Stimulated activated CD8-positive, alpha-beta memory T cell treated with anti-CD3 and anti-CD28 coated beads, Interleukin-15, amount 100 ng/mL, for 4 hours (primary cell): ENCODE measurements around the gene PRRX1.

ENCODE experiments used
- DNase-seq, 2 donors: peaks; one replicate each; pipeline ENCODE4 v3.0.0-alpha.2; 2020; ENCODE audit warnings: low read depth in 2 of 2

Gene PRRX1

DNA sequence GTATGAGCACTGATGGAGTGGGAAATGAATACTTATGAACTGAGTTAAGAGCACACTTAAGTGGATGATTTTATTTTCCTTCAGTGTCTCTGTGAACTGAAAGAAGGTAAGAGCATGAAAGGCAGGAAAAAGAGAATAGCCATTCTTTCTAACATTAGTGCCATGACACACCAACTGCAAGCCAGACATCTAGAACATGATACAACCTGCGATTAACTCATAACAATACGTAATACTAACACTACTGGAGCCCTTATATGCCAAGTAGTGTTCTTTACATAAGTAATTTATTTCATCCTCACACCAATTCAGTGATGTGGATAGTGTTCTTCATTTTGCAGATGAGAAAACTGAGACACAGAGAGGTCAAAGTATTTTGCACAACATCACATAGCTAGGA lies 56.7 kb downstream of the PRRX1 start:
- no peak for DNase-seq

DNA sequence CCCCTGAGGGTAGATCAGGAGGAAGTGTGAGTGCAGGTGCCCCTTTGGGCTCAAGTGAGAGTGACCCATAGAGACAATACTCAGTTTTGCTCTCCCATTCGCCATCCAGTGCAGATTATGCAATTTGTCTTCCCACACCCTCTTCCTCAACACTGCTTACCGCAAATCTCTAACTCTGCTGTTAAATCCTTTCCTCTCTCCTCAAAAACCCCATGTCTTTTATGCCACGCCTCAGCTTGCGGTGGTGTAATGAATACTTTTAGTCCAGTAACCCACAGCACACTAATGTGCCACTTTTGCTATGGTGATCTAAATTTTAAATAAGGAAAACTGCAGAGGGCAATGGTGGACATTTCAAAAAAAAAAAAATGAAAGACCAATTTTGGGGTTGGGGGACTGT lies 57.7 kb downstream of the PRRX1 start:
- no peak for DNase-seq

DNA sequence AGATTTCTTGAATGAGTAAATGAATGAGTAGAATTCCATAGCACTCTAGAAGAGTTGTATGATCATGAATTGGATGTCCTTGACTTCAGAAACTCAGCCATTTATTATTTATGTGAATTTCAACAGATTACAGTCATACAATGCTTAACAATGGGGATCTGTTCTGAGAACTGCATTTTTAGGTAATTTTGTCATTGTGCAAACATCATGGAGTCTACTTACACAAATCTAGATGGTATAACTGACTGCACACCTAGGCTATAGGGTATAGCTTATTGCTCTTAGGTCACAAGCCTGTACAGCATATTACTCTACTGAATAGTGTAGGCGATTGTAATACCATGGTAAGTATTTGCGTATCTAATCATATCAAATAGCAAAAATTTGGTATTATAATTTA lies 59.6 kb downstream of the PRRX1 start:
- DNase-seq, result no peak

DNA sequence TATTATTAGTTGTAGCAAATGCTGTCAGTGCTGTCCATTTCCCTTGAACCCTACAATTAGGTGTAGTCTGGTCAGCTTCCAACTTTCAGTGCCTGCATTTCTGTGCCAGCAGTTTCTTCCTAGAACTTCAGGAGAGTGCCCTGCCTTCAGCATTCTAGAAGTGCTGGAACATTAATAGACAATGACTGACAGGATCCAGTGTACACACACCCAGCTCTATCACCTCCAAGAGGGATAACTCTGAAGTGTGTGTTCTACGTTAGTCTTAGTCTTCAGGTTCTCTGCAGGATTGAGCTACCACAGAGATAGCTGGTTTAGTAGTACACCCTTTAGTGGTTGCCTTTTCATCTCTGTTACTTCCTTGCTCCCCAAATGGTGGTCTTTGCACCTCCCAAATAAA lies 61.4 kb downstream of the PRRX1 start:
- DNase-seq, result no peak

DNA sequence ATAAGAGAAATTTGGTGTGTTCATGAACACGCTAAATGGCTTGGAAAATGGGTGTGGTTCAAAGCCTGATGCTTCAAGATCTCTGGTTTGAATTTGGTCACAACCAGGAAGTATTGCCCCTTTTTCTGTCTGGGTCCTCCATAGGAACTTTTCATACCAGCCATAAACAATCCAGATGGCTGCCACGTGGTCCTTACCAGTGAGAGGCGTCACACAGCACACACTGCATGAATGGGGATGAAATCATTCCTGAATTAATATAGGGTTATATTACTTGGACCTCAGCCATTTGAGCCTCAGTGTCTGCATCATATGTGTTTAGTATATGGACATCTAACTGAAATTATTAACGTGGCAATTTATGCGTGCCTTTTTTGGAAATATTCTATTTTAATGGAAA lies 64.0 kb downstream of the PRRX1 start:
- no peak for DNase-seq

DNA sequence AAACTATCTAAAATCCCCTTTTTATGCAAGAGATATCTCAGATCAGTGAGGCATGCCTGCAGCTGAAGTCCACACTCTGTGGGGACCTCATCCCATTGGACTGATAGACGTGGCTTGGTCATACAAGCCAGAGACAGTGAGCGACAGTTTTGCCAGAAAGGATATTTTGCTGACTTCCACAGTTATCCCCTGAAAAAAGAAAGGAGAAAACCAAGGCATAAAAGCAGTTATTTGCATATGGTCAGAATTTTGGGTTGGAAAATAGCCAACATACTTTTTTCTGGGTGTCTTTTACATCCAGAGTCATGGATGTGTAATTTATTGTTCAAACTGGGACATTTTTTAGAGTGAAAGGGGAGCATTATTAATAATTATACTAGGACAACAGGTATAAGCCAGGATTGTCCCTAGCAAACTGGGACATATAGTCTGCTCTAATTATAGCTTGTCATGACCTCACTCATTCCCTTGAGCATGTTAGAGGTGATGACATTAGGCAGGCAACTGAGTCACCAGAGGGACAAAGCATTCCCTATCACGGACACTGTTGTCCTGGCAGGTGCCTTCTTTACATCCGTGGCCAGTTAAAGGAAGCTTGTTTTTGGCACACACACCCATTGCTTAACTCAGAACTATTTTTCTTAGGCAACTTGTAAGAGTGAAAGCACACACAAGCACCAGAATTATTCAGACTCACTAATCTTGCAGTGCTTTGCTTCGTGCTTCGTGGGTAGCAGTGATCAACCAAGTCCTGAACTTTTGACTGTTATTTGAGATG lies 65.5 kb downstream of the PRRX1 start:
- DNase-seq, result no peak

DNA sequence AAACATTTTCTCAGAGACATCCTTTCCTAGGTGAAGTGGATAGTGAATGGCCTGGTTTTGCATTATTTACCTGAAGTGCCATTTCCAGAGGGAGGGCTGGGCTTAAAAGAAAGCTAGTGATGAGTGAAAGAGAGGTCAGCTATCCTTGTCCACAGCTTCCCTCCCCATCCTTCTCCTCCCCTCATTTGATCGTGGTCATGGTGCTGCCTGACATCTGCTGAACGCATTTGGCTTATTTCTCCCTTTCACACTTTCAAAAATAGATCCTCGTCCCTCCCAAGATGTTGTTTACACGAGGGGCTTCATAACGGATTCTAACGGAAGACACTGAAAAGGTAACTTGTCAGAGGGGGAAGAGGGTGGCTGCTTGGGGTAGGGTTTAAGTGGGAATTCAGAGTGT lies 66.1 kb downstream of the PRRX1 start:
- DNase-seq, result no peak

DNA sequence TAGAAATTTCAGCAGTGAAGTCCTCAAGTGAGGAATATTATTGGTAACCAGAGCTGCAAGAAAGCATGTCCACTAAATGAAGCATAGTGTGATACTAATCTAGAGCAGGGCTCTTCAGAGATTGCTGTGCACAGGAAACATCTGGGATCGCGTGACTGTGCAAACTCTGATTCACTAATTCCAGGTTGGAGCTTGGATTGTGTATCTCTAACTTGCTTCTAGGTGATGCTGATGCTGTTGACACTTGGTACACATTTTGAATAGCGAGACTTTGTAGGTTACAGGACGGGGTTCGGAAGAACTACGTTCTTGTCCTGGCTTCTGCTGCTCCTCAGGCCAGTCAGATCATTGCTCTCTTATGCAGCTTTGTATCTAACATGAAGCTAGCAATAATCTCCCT lies 66.5 kb downstream of the PRRX1 start:
- DNase-seq, result no peak

- DNase-seq, result no peak
Observed at GRCh38 chr1:170731566-170732251, 67.8 kb downstream of the PRRX1 start.

DNA sequence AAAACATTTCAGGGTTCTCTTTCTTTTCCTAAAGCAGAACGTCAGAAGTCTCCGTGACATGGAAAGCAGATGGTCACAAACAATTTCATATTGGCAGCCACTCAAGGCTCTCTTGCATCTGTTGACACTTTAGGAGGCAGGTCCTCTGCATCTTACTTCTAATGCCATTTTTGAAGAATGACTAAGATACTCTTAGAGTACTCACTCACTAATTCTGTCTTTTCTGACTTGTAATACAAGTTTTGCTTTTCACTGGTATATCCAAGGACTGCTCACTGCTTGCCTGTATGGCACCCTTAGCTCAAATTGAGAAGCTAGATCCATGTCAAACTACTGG lies 68.3 kb downstream of the PRRX1 start:
- DNase-seq, result no peak

DNA sequence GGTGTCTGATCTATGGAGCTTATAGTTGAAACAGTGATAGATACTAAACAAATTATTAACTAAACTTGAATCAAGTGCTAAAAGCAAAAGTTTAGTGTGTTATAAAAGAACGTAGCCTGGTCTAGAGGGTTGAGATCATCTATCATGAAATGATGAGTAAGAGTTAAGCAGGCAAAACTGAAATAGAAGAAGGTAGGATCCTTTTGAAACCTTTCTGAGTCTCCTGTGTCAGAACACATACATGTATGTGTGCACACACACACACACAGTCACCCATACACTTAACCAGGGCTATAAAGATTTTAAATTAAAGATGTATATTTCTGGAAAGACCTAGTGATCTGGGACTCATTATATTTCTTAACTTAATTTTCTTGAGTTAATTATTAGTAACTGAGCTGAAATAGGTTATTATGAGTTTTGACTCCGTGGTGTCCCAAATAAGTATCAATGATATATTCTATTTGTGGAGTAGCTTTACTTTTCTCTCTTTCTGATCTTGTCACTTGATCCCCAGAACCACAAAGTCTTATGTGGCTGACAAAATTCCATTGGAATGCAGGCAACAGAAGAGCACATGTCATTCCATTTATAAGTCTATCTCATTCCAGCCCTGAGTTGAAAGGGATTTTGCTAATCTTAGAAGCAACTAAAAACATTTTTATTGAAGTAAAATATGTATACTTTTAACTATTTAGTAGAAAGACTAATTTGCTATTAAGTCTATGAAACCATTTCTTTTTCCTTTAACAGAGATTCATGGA lies 70.7 kb downstream of the PRRX1 start:
- no peak for DNase-seq

GRCh38 chr1:170735366-170736263 lies 71.7 kb downstream of the PRRX1 start:
- no peak for DNase-seq

DNA sequence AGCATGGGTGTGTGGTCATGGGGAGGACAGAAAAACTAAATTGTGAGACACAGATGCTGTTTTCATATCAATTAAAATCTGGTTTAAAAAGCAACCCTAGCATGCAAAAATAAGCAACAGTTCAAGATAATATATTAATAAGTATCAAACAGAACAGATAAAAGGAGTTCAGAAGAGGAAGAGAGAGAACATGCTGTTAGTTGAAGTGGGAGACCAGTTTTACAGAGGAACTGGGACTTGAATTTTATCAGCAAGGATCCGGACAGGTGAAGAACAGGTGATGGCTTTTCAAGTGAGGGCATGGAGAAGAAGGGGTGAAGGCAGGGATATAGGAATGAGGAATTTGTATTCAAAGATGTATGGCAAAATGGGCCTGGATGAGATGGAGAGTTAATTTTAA lies 75.9 kb downstream of the PRRX1 start:
- DNase-seq, result no peak

DNA sequence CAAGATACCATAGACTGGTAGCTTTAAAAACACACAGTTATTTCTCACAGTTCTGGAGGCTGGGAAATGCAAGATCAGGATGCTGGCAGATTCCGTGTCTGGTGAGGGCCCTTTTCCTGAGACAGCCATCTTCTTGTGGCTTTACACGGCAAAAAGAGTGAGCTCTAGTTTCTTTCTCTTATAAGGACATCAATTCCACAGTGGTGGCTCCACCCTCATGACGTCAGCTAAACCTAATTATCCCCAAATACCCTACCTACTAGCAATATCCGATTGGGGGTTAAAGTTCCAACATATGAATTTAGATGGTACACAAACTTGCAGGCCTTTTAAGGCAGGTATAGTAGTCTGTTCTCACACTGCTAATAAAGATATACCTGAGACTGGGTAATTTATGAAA lies 77.7 kb downstream of the PRRX1 start:
- no peak for DNase-seq

- no peak for DNase-seq
Observed at GRCh38 chr1:170742600-170742999, 78.7 kb downstream of the PRRX1 start.

DNA sequence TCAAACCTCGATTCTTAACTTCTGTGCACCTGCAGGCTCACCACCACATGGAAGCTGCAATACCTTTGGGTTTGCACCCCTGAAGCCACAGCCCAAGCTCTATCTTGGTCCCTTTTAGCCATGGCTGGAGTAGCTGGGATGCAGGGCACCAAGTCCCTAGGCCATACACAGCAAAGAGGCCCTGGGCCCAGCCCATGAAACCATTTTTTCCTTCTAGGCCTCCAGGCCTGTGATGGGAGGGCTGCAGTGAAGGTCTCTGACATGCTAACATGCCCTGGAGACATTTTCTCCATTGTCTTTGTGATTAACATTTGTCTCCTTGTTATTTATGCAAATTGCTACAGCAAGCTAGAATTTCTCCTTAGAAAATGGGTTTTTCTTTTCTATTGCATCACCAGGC lies 79.2 kb downstream of the PRRX1 start:
- no peak for DNase-seq

DNA sequence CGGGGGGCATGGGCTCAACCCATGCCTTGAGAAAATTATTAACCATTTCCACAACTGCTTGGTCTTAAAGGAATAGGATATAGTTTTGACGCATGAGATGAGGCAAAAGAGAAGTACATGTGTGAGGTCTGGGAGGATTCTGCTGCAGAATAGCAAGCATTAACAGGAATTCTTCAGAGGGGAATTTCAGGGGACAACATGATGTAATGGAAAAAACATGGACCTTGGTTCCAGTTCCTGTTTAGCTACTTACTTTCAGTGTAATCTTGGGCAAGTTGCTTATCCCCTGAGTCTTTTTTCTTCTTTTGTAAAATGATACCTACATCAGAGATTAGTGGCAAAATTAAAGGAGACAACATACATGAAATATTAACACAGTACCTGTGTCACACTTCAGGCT lies 85.6 kb downstream of the PRRX1 start:
- DNase-seq, result no peak

GRCh38 chr1:170749959-170750358 lies 86.0 kb downstream of the PRRX1 start:
- no peak for DNase-seq

- DNase-seq, result no peak
Observed at GRCh38 chr1:170755795-170756194, 91.9 kb downstream of the PRRX1 start.

GRCh38 chr1:170758992-170759391 lies 95.1 kb downstream of the PRRX1 start:
- no peak for DNase-seq

GRCh38 chr1:170765279-170765678 lies 101.3 kb downstream of the PRRX1 start:
- no peak for DNase-seq
